Caco-2 (cell line): ENCODE data around the gene MTHFD1L. TPM values are rescaled to one million over a fixed set of nuclear protein-coding genes. Genes with fewer than 3 reads are reported as not detected.

Source experiments
- BruUV-seq: library from RNA; stranded (reverse); fragments of 400-500 nt; replicated peaks from 2 replicates; lab custom pipeline; 2021; lab: Mats Ljungman, UMichigan
- CTCF ChIA-PET: fragments of 300-600 bp; sonication (Branson Sonifier 250); formaldehyde crosslinking; loops from one replicate; lab custom pipeline; 2022; ENCODE audit warnings: antibody characterized with exemption; lab: Charles Lee
- POLR2A ChIA-PET: fragments of 300-600 bp; sonication (Branson Sonifier 250); formaldehyde crosslinking; loops from one replicate; lab custom pipeline; 2022; ENCODE audit warnings: antibody characterized with exemption; lab: Charles Lee
- DNase-seq, 2 experiments: peaks; one replicate each; pipeline versions ENCODE4 v3.0.0 to v3.0.0-alpha.2; 2020 to 2022
- H3K27me3 ChIP-seq: replicated peaks from 2 replicates; pipeline ENCODE4 v1.6.0; 2011; ENCODE audit warnings: low read length; ENCODE audit not compliant: control insufficient read depth, insufficient read depth
- H3K36me3 ChIP-seq: 2 replicates; pipeline ENCODE4 v1.5.1; 2011; ENCODE audit warnings: low read length; ENCODE audit not compliant: control insufficient read depth, insufficient read depth
- H3K4me1 ChIP-seq: fragments of 250-450 bp; sonication (Bioruptor Pico); 2 replicates; pipeline ENCODE4 v1.5.1; 2020; ENCODE audit warnings: mild to moderate bottlenecking
- H3K4me3 ChIP-seq: 2 replicates; pipeline ENCODE4 v1.5.1; 2011; ENCODE audit warnings: low read depth, mild to moderate bottlenecking, control low read depth, low read length
- H3K9me3 ChIP-seq: fragments of 250-450 bp; sonication (Bioruptor Pico); 2 replicates; pipeline ENCODE4 v1.5.1; 2020; ENCODE audit warnings: mild to moderate bottlenecking, moderate library complexity
- H3K27ac Mint-ChIP-seq: one replicate; pipeline ENCODE4 v1.8.0; 2022; ENCODE audit warnings: mixed read lengths; ENCODE audit not compliant: unreplicated experiment
- H3K27me3 Mint-ChIP-seq: one replicate; pipeline ENCODE4 v1.8.0; 2022; ENCODE audit warnings: mixed read lengths; ENCODE audit not compliant: insufficient read depth, unreplicated experiment
- H3K36me3 Mint-ChIP-seq: one replicate; pipeline ENCODE4 v1.8.0; 2022; ENCODE audit warnings: mild to moderate bottlenecking, mixed read lengths; ENCODE audit not compliant: insufficient read depth, unreplicated experiment
- H3K4me1 Mint-ChIP-seq: one replicate; pipeline ENCODE4 v1.8.0; 2022; ENCODE audit warnings: low read depth, mixed read lengths; ENCODE audit not compliant: unreplicated experiment
- H3K4me3 Mint-ChIP-seq: one replicate; pipeline ENCODE4 v1.8.0; 2022; ENCODE audit warnings: mild to moderate bottlenecking, moderate library complexity, mixed read lengths; ENCODE audit not compliant: unreplicated experiment
- H3K9me3 Mint-ChIP-seq: one replicate; pipeline ENCODE4 v1.8.0; 2022; ENCODE audit warnings: mixed read lengths; ENCODE audit not compliant: unreplicated experiment
- CTCF ChIP-seq, 2 experiments: fragments of 200-600 bp in 1 of 2; IDR thresholded peaks; 1 replicate in 1 of 2; 2 replicates in 1 of 2; pipeline versions ENCODE4 v1.5.1 to v1.8.0; 2011 to 2022; ENCODE audit warnings: antibody characterized with exemption in 1 of 2, control low read depth in 1 of 2, inconsistent platforms in 1 of 2, low read depth in 1 of 2, low read length in 1 of 2, mild to moderate bottlenecking in 1 of 2, moderate library complexity in 1 of 2; ENCODE audit not compliant: insufficient read depth in 1 of 2, severe bottlenecking in 1 of 2, unreplicated experiment in 1 of 2
- intact Hi-C: fragments of 100-400 bp; cut with micrococcal nuclease; formaldehyde crosslinking; loops from one replicate; pipeline ENCODE4 v1.10.0; 2022; ENCODE audit not compliant: unreplicated experiment
- total RNA-seq: library from RNA; stranded (reverse); gene quantifications from 2 replicates; pipeline ENCODE4 v1.2.3, GENCODE V29; 2022

The MTHFD1L gene
- total RNA-seq, 1 experiment from 2014 or later, result 102 TPM

- DNase-seq, result no peak
- ChIA-PET POLR2A (no interaction called here), CTCF (no interaction called here)
- no TSS peak for BruUV-seq
- no peak overlapping the region for H3K27ac Mint-ChIP-seq
- intact Hi-C loops, result no loop called here
- H3K4me3 Mint-ChIP-seq, result no peak overlapping the region
- no peaks in the 10 kb centered on the region for H3K36me3 Mint-ChIP-seq
- H3K36me3 ChIP-seq, result no peaks in the 10 kb centered on the region
- no peaks in the 10 kb centered on the region for H3K27me3 ChIP-seq
- no peaks in the 10 kb centered on the region for H3K9me3 ChIP-seq
- H3K27me3 Mint-ChIP-seq, result no peaks in the 10 kb centered on the region
- no peaks in the 10 kb centered on the region for H3K4me1 Mint-ChIP-seq
- no peaks in the 10 kb centered on the region for H3K9me3 Mint-ChIP-seq
- H3K4me3 ChIP-seq, result no peak overlapping the region
- H3K4me1 ChIP-seq, result no peaks in the 10 kb centered on the region
- no peak for TF ChIP-seq CTCF (IDR thresholded peaks at IDR 0.05; ENCODE audit: insufficient read depth in 1 of 2, low read depth in 1 of 2, low read length in 1 of 2, severe bottlenecking in 1 of 2, unreplicated experiment in 1 of 2)
Measured at GRCh38 chr6:151109869-151110575, 244.5 kb downstream of the MTHFD1L start.

GRCh38 chr6:151110576-151110905 lies 245.0 kb downstream of the MTHFD1L start:
- Mint-ChIP-seq H3K27ac (no peak overlapping the region), H3K9me3 (no peaks in the 10 kb centered on the region), H3K27me3 (no peaks in the 10 kb centered on the region), H3K4me3 (no peak overlapping the region), H3K4me1 (no peaks in the 10 kb centered on the region), H3K36me3 (no peaks in the 10 kb centered on the region)
- intact Hi-C loops, result no loop called here
- DNase-seq, result no peak
- H3K4me3 ChIP-seq, result no peak overlapping the region
- ChIA-PET POLR2A (no interaction called here), CTCF (no interaction called here)
- TF ChIP-seq CTCF (IDR thresholded peaks at IDR 0.05; ENCODE audit: insufficient read depth in 1 of 2, low read depth in 1 of 2, low read length in 1 of 2, severe bottlenecking in 1 of 2, unreplicated experiment in 1 of 2), result no peak
- H3K27me3 ChIP-seq, result no peaks in the 10 kb centered on the region
- H3K9me3 ChIP-seq, result no peaks in the 10 kb centered on the region
- H3K36me3 ChIP-seq, result no peaks in the 10 kb centered on the region
- no TSS peak for BruUV-seq
- H3K4me1 ChIP-seq, result no peaks in the 10 kb centered on the region

GRCh38 chr6:151111670-151112069 lies 246.2 kb downstream of the MTHFD1L start:
- POLR2A ChIA-PET, result no interaction called here
- intact Hi-C loops, result no loop called here
- Histone ChIP-seq H3K4me3 (no peak overlapping the region), H3K4me1 (no peaks in the 10 kb centered on the region), H3K36me3 (no peaks in the 10 kb centered on the region), H3K9me3 (no peaks in the 10 kb centered on the region), H3K27me3 (no peaks in the 10 kb centered on the region)
- no peaks in the 10 kb centered on the region for H3K4me1 Mint-ChIP-seq
- no peak overlapping the region for H3K27ac Mint-ChIP-seq
- H3K27me3 Mint-ChIP-seq, result no peaks in the 10 kb centered on the region
- H3K9me3 Mint-ChIP-seq, result no peaks in the 10 kb centered on the region
- DNase-seq, result no peak
- no TSS peak for BruUV-seq
- H3K36me3 Mint-ChIP-seq, result no peaks in the 10 kb centered on the region
- TF ChIP-seq CTCF (IDR thresholded peaks at IDR 0.05; ENCODE audit: insufficient read depth in 1 of 2, low read depth in 1 of 2, low read length in 1 of 2, severe bottlenecking in 1 of 2, unreplicated experiment in 1 of 2), result no peak
- CTCF ChIA-PET, result no interaction called here
- no peak overlapping the region for H3K4me3 Mint-ChIP-seq
